HCT116 (cell line): ENCODE measurements around the gene TMEM119. TPM values are rescaled to one million over a fixed set of nuclear protein-coding genes. Genes with fewer than 3 reads are reported as not detected.

Experiments
- ATAC-seq: fragments of 200-7000 bp; cut with Tn5 transposase; 2 replicates; pipeline ENCODE4 v1.9.1; 2020; ENCODE audit warnings: mild to moderate bottlenecking, moderate library complexity
- BruUV-seq: library from RNA; stranded (reverse); fragments of 400-500 nt; replicated peaks from 2 replicates; lab custom pipeline; 2021; lab: Mats Ljungman, UMichigan
- CTCF ChIA-PET: fragments of 300-600 bp; sonication (Branson Sonifier 250); formaldehyde crosslinking; loops from one replicate; lab custom pipeline; 2021; ENCODE audit warnings: antibody characterized with exemption; lab: Charles Lee
- POLR2A ChIA-PET: fragments of 300-600, 350-600 bp; sonication (Branson Sonifier 250); formaldehyde crosslinking; loops from one replicate; lab custom pipeline; 2021; ENCODE audit warnings: antibody characterized with exemption; lab: Charles Lee
- RAD21 ChIA-PET, 2 experiments: fragments of 300-600 bp; sonication (Branson Sonifier 250); formaldehyde crosslinking; loops; one replicate each; lab custom pipeline; 2023; ENCODE audit warnings: low total read pairs in 2 of 2; ENCODE audit not compliant: uncharacterized antibody in 2 of 2, unreplicated experiment in 2 of 2, low non-redundant PET in 1 of 2; lab: Charles Lee
- DNase-seq: peaks from one replicate; pipeline ENCODE4 v3.0.0-alpha.2; 2010; ENCODE audit warnings: low read depth, low spot score
- H2AFZ ChIP-seq: fragments of 200-600 bp; shearing (Covaris generic), sonication (generic); 2 replicates; pipeline ENCODE4 v1.6.1; 2017; ENCODE audit warnings: low read depth, mixed run types, mixed read lengths, antibody characterized with exemption, low read length; ENCODE audit not compliant: poor library complexity, severe bottlenecking
- H3K27ac ChIP-seq: 2 replicates; pipeline ENCODE4 v1.5.1; 2012; ENCODE audit warnings: low read depth, low read length
- H3K27me3 ChIP-seq: fragments of 200-600 bp; sonication (generic); 2 replicates; pipeline ENCODE4 v1.6.1; 2016; ENCODE audit warnings: mixed run types, low read length, mixed read lengths; ENCODE audit not compliant: insufficient read depth
- H3K36me3 ChIP-seq, 2 experiments: fragments of 200-500 bp in 1 of 2; fragments of 200-600 bp in 1 of 2; sonication (Bioruptor generic) in 1 of 2; sonication (generic) in 1 of 2; 2 replicates each; pipeline versions ENCODE4 v1.5.1 to v1.6.1; 2014 to 2016; ENCODE audit warnings: low read length in 2 of 2, inconsistent platforms in 1 of 2, mixed read lengths in 1 of 2, mixed run types in 1 of 2; ENCODE audit not compliant: insufficient read depth in 2 of 2, control insufficient read depth in 1 of 2
- H3K4me1 ChIP-seq, 2 experiments: fragments of 200-600 bp in 1 of 2; sonication (generic) in 1 of 2; 2 replicates each; pipeline versions ENCODE4 v1.5.1 to v1.6.1; 2012 to 2017; ENCODE audit warnings: low read length in 2 of 2, inconsistent platforms in 1 of 2, mild to moderate bottlenecking in 1 of 2, mixed read lengths in 1 of 2, mixed run types in 1 of 2, moderate library complexity in 1 of 2; ENCODE audit not compliant: insufficient read depth in 2 of 2, control insufficient read depth in 1 of 2
- H3K4me2 ChIP-seq: fragments of 200-600 bp; sonication (generic); 2 replicates; pipeline ENCODE4 v1.6.1; 2017; ENCODE audit warnings: mixed run types, low read length, mixed read lengths
- H3K4me3 ChIP-seq, 2 experiments: fragments of 200-600 bp in 1 of 2; sonication (generic) in 1 of 2; replicated peaks in 1 of 2; 2 replicates each; pipeline ENCODE4 v1.5.1; 2011 to 2016; ENCODE audit warnings: low read length in 2 of 2, control low read depth in 1 of 2, low read depth in 1 of 2, mild to moderate bottlenecking in 1 of 2, mixed read lengths in 1 of 2, mixed run types in 1 of 2
- H3K79me2 ChIP-seq: fragments of 200-600 bp; sonication (generic); 2 replicates; pipeline ENCODE4 v1.6.1; 2017; ENCODE audit warnings: mild to moderate bottlenecking, mixed run types, low read length, moderate library complexity, mixed read lengths; ENCODE audit not compliant: insufficient read depth
- H3K9ac ChIP-seq: fragments of 200-600 bp; sonication (generic); 2 replicates; pipeline ENCODE4 v1.6.1; 2016; ENCODE audit warnings: low read length, mixed read lengths
- H3K9me2 ChIP-seq: fragments of 200-600 bp; sonication (generic), shearing (Covaris generic); 2 replicates; pipeline ENCODE4 v1.6.1; 2017; ENCODE audit warnings: mixed run types, mild to moderate bottlenecking, moderate library complexity; ENCODE audit not compliant: insufficient read depth
- H3K9me3 ChIP-seq, 2 experiments: fragments of 200-500 bp in 1 of 2; fragments of 200-600 bp in 1 of 2; sonication (Bioruptor generic) in 1 of 2; sonication (generic) in 1 of 2; 2 replicates each; pipeline ENCODE4 v1.6.1; 2014 to 2017; ENCODE audit warnings: low read length in 2 of 2, mixed read lengths in 2 of 2, inconsistent platforms in 1 of 2, low read depth in 1 of 2, mild to moderate bottlenecking in 1 of 2, mixed run types in 1 of 2, moderate library complexity in 1 of 2; ENCODE audit not compliant: control insufficient read depth in 1 of 2, insufficient read depth in 1 of 2
- H4K20me1 ChIP-seq: fragments of 200-600 bp; sonication (generic), shearing (Covaris generic); 2 replicates; pipeline ENCODE4 v1.6.1; 2017; ENCODE audit warnings: mixed run types, mild to moderate bottlenecking, moderate library complexity; ENCODE audit not compliant: insufficient read depth
- ATF3 ChIP-seq: IDR thresholded peaks from 2 replicates; pipeline ENCODE4 v1.6.1; 2012
- CBX3 ChIP-seq: IDR thresholded peaks from 2 replicates; pipeline ENCODE4 v1.6.1; 2012; ENCODE audit warnings: low read depth
- CEBPB ChIP-seq: IDR thresholded peaks from 2 replicates; pipeline ENCODE4 v1.6.1; 2012; ENCODE audit warnings: low read depth
- CTCF ChIP-seq, 3 experiments: fragments of 200-600 bp in 1 of 3; sonication (generic) in 1 of 3; IDR thresholded peaks in 2 of 3; conservative IDR thresholded peaks in 1 of 3; 2 replicates each; pipeline ENCODE4 v1.5.1; 2012 to 2017; ENCODE audit warnings: low read depth in 2 of 3, low read length in 2 of 3, antibody characterized with exemption in 1 of 3, borderline replicate concordance in 1 of 3, control low read depth in 1 of 3, mild to moderate bottlenecking in 1 of 3, mixed read lengths in 1 of 3, mixed run types in 1 of 3, moderate library complexity in 1 of 3; ENCODE audit not compliant: insufficient read depth in 1 of 3
- EGR1 ChIP-seq: IDR thresholded peaks from 2 replicates; pipeline ENCODE4 v1.6.1; 2012; ENCODE audit warnings: low read depth
- ELF1 ChIP-seq: IDR thresholded peaks from 2 replicates; pipeline ENCODE4 v1.6.1; 2012; ENCODE audit warnings: low read depth, borderline replicate concordance
- EZH2phosphoT487 ChIP-seq: fragments of 200-600 bp; IDR thresholded peaks from 2 replicates; pipeline ENCODE4 v1.6.1; 2018; ENCODE audit warnings: antibody characterized with exemption, borderline replicate concordance
- FOSL1 ChIP-seq: IDR thresholded peaks from 2 replicates; pipeline ENCODE4 v1.6.1; 2012; ENCODE audit warnings: low read depth
- MAX ChIP-seq: IDR thresholded peaks from 2 replicates; pipeline ENCODE4 v1.6.1; 2012
- POLR2AphosphoS5 ChIP-seq: IDR thresholded peaks from 2 replicates; pipeline ENCODE4 v1.6.1; 2011; ENCODE audit warnings: mild to moderate bottlenecking, low read depth, low read length, moderate library complexity
- REST ChIP-seq: IDR thresholded peaks from 2 replicates; pipeline ENCODE4 v1.6.1; 2012; ENCODE audit warnings: low read depth
- TCF7L2 ChIP-seq: IDR thresholded peaks from 2 replicates; pipeline ENCODE4 v1.7.0; 2011; ENCODE audit warnings: borderline replicate concordance, inconsistent platforms; ENCODE audit not compliant: insufficient read depth, insufficient read length; ENCODE audit errors: extremely low read depth
- YY1 ChIP-seq: IDR thresholded peaks from 2 replicates; pipeline ENCODE4 v1.6.1; 2011; ENCODE audit warnings: low read length, low read depth, moderate library complexity, mild to moderate bottlenecking; ENCODE audit not compliant: insufficient replicate concordance; ENCODE audit errors: extremely low read depth
- ZBTB33 ChIP-seq: IDR thresholded peaks from 2 replicates; pipeline ENCODE4 v1.6.1; 2011; ENCODE audit warnings: mild to moderate bottlenecking, low read length, moderate library complexity; ENCODE audit not compliant: insufficient replicate concordance; ENCODE audit errors: extremely low read depth
- ZFX ChIP-seq: fragments of 450-650 bp; IDR thresholded peaks from 2 replicates; pipeline ENCODE4 v1.6.1; 2017
- intact Hi-C: fragments of 100-400 bp; cut with micrococcal nuclease; formaldehyde crosslinking; loops from 2 replicates; pipeline ENCODE4 v1.10.0; 2022
- total RNA-seq: library from RNA; stranded (reverse); gene quantifications from one replicate; pipeline ENCODE4 v1.2.1, GENCODE V29; 2021; ENCODE audit not compliant: unreplicated experiment

TMEM119 gene
- total RNA-seq, 1 experiment from 2014 or later: not detected

GRCh38 chr12:108610856-108611605 is 13.1 kb upstream of the TMEM119 start:
- Histone ChIP-seq H3K9me2 (no peaks in the 10 kb centered on the region), H3K9ac (no peak overlapping the region), H2AFZ (no peak overlapping the region), H3K9me3 (peaks cover 0 to 4% of the 10 kb centered on the region in 2 experiments; a peak in 1 of 4 replicates), H3K4me3 (no peak overlapping the region), H3K27me3 (no peaks in the 10 kb centered on the region), H3K27ac (no peak overlapping the region), H3K4me2 (no peak overlapping the region), H3K4me1 (peaks cover 15 to 22% of the 10 kb centered on the region in 2 experiments), H3K79me2 (no peaks in the 10 kb centered on the region), H3K36me3 (no peaks in the 10 kb centered on the region), H4K20me1 (no peaks in the 10 kb centered on the region)
- no peak for DNase-seq
- no peak for TF ChIP-seq REST
- no peak for TF ChIP-seq ZFX
- no peak for TF ChIP-seq CTCF (IDR thresholded peaks at IDR 0.05 in 2 of 3, conservative IDR thresholded peaks at IDR 0.05 in 1 of 3; ENCODE audit: borderline replicate concordance in 1 of 3, insufficient read depth in 1 of 3, low read depth in 2 of 3, low read length in 2 of 3)
- TF ChIP-seq ZBTB33: no peak
- no peak for TF ChIP-seq MAX
- TF ChIP-seq EGR1: no peak
- no peak for TF ChIP-seq ATF3
- TF ChIP-seq EZH2phosphoT487: no peak
- TF ChIP-seq YY1: no peak
- no peak for TF ChIP-seq ELF1
- TF ChIP-seq TCF7L2: no peak
- no peak for TF ChIP-seq POLR2AphosphoS5
- no peak for TF ChIP-seq FOSL1
- TF ChIP-seq CBX3: no peak
- no peak for TF ChIP-seq CEBPB
- ChIA-PET RAD21 (interaction anchor here in 1 of 2 experiments (0.6 kb wide), 1 partner anchor 36 kb away, joined by 4 read pairs; no protein-coding TSS in a partner anchor), CTCF (no interaction called here), POLR2A (no interaction called here)
- no peak for ATAC-seq
- BruUV-seq: no TSS peak
- intact Hi-C loops: loop anchor here (10.0 kb wide), 2 partner anchors 276 to 696 kb away; partner anchors contain the start of gene CMKLR1
